HEK293T (cell line): ENCODE data around the gene ANTXR2.
A peak's percentile ranks its signal among the peaks of the same experiment; 100 is the strongest.

Source experiments
- CTCF ChIA-PET: fragments of 350-600 bp; formaldehyde crosslinking; extraction: SDS; loops from one replicate; lab custom pipeline; 2021; ENCODE audit warnings: antibody characterized with exemption, inconsistent platforms; lab: Yijun Ruan, JAX
- POLR2A ChIA-PET: fragments of 350-600 bp; formaldehyde crosslinking; extraction: SDS; loops from one replicate; lab custom pipeline; 2020; ENCODE audit warnings: antibody characterized with exemption, inconsistent platforms; lab: Yijun Ruan, JAX
- DNase-seq: peaks from one replicate; pipeline ENCODE4 v3.0.0; 2012; ENCODE audit warnings: mixed read lengths; ENCODE audit errors: extremely low spot score
- ARNT ChIP-seq: fragments of 450-650 bp; IDR thresholded peaks from 2 replicates; pipeline ENCODE4 v1.6.1; 2017; ENCODE audit warnings: mild to moderate bottlenecking
- BHLHE40 ChIP-seq: fragments of 450-650 bp; IDR thresholded peaks from 2 replicates; pipeline ENCODE4 v1.6.1; 2016; ENCODE audit warnings: mild to moderate bottlenecking, moderate library complexity, borderline replicate concordance
- CTBP1 ChIP-seq: fragments of 450-650 bp; IDR thresholded peaks from 2 replicates; pipeline ENCODE4 v1.6.1; 2016; ENCODE audit warnings: borderline replicate concordance
- ELF4 ChIP-seq: fragments of 450-650 bp; IDR thresholded peaks from 2 replicates; pipeline ENCODE4 v1.6.1; 2017; ENCODE audit warnings: antibody characterized with exemption
- FOXA1 ChIP-seq: fragments of 450-650 bp; IDR thresholded peaks from 2 replicates; pipeline ENCODE4 v1.6.1; 2016; ENCODE audit warnings: mild to moderate bottlenecking
- FOXK2 ChIP-seq: fragments of 450-650 bp; IDR thresholded peaks from 2 replicates; pipeline ENCODE4 v1.6.1; 2016; ENCODE audit warnings: mild to moderate bottlenecking
- FOXM1 ChIP-seq: fragments of 450-650 bp; IDR thresholded peaks from 2 replicates; pipeline ENCODE4 v1.6.1; 2017; ENCODE audit warnings: mild to moderate bottlenecking, borderline replicate concordance
- HDGF ChIP-seq: fragments of 450-650 bp; IDR thresholded peaks from 2 replicates; pipeline ENCODE4 v1.6.1; 2017; ENCODE audit warnings: antibody characterized with exemption, borderline replicate concordance
- L3MBTL2 ChIP-seq: fragments of 450-650 bp; conservative IDR thresholded peaks from 2 replicates; pipeline ENCODE4 v1.6.1; 2016; ENCODE audit warnings: mild to moderate bottlenecking
- LEF1 ChIP-seq: fragments of 450-650 bp; IDR thresholded peaks from 2 replicates; pipeline ENCODE4 v1.6.1; 2017; ENCODE audit warnings: mild to moderate bottlenecking, borderline replicate concordance
- NFRKB ChIP-seq: fragments of 450-650 bp; IDR thresholded peaks from 2 replicates; pipeline ENCODE4 v1.6.1; 2016; ENCODE audit warnings: mild to moderate bottlenecking, moderate library complexity
- PKNOX1 ChIP-seq: fragments of 450-650 bp; IDR thresholded peaks from 2 replicates; pipeline ENCODE4 v1.6.1; 2016
- SP1 ChIP-seq: fragments of 450-650 bp; IDR thresholded peaks from 2 replicates; pipeline ENCODE4 v1.6.1; 2017
- SUZ12 ChIP-seq: fragments of 450-650 bp; IDR thresholded peaks from 2 replicates; pipeline ENCODE4 v1.6.1; 2016; ENCODE audit warnings: mild to moderate bottlenecking
- TARDBP ChIP-seq: fragments of 450-650 bp; IDR thresholded peaks from 2 replicates; pipeline ENCODE4 v1.6.1; 2016
- ZNF384 ChIP-seq: fragments of 450-650 bp; IDR thresholded peaks from 2 replicates; pipeline ENCODE4 v1.6.1; 2016

The ANTXR2 gene

DNA sequence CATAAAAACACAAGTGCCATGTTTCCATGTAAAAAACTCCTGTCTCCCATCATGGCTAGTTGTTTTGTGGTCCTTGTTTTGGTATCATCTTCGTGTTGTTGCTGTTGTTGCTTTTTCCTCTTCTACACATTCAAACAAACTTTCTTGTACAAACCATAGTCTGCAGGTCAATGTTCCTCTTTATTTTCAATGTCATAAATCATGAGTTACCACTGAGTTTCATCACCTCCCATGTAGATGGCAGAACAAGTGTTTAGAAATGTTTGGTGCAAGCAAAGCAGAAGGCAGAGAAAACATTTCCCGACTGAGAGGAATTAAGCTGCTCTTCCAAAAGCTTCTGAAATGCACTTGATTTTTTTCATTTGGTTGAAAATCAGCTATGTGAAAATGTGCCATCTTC, 166.0 kb downstream of the ANTXR2 start:
- no peak for TF ChIP-seq FOXK2
- 0 out of 2 replicates have a peak, but pooled peaks have one; percentile 3 for TF ChIP-seq PKNOX1
- DNase-seq: no peak
- CTCF ChIA-PET: no interaction called here
- POLR2A ChIA-PET: no interaction called here

- CTCF ChIA-PET: no interaction called here
- TF ChIP-seq BHLHE40 (no peak), SUZ12 (no peak), HDGF (no peak), LEF1 (no peak)
- POLR2A ChIA-PET: no interaction called here
- no peak for DNase-seq
These were observed 166.7 kb downstream of the ANTXR2 start for GRCh38 chr4:79906303-79906702.

GRCh38 chr4:79905212-79905611, 167.8 kb downstream of the ANTXR2 start:
- DNase-seq: no peak
- ChIA-PET POLR2A (no interaction called here), CTCF (no interaction called here)
- TF ChIP-seq ARNT (no peak), HDGF (no peak), CTBP1 (no peak), ELF4 (no peak), TARDBP (no peak), L3MBTL2 (no peak), NFRKB (no peak), LEF1 (no peak), BHLHE40 (no peak), PKNOX1 (no peak), SUZ12 (no peak), SP1 (no peak), FOXM1 (no peak), FOXA1 (no peak), ZNF384 (no peak), FOXK2 (no peak)

DNA sequence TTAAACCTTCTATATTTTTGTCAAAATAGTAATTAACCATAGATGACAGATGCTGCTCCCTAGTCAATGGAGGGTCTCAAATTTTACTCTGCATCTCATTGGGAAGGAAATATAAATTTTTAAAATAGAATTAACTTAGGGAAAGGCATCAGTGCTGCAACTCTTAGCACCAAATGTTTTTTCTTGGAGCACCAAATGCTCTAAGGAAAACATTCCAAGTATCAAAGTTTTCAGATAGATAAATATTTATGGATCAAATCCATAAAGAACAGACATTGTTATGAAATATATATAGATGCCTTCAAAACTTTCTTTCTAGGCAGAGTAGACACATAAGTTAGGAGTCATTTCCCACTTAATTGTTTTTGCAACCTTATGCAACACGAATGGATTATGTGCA, 168.7 kb downstream of the ANTXR2 start:
- ChIA-PET POLR2A (no interaction called here), CTCF (no interaction called here)
- DNase-seq: no peak
- no peak for TF ChIP-seq BHLHE40
- TF ChIP-seq TARDBP: no peak
- no peak for TF ChIP-seq SP1
- no peak for TF ChIP-seq NFRKB
- no peak for TF ChIP-seq FOXK2
- no peak for TF ChIP-seq PKNOX1
- TF ChIP-seq FOXM1: no peak
- TF ChIP-seq CTBP1: no peak
- TF ChIP-seq SUZ12: no peak
- TF ChIP-seq L3MBTL2: no peak
- no peak for TF ChIP-seq ELF4
- no peak for TF ChIP-seq ARNT
- TF ChIP-seq FOXA1: no peak

- DNase-seq: no peak
- TF ChIP-seq ELF4 (no peak), PKNOX1 (no peak), LEF1 (no peak), HDGF (no peak), ARNT (no peak), SUZ12 (no peak)
- ChIA-PET CTCF (no interaction called here), POLR2A (no interaction called here)
These were observed 172.8 kb downstream of the ANTXR2 start for GRCh38 chr4:79900182-79900581.

DNA sequence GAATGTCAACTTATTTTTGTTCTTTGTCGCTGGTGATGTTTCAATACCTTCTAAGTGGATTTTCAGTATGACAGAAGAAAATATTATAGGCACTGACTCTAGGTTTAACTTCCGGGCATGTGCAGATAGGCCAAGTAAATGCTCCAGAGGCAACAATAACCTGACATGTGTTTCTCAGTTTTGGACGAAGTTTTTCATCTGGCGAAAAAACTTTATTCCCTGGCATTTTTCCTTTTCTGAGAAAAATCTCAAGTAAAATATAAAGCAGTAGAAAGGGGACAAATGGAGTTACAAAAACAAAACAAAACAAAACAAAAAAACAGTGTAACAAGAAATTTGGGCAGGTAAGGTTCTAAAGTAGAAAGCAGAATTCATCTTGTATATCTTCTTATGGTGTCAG, 173.5 kb downstream of the ANTXR2 start:
- ChIA-PET CTCF (no interaction called here), POLR2A (no interaction called here)
- no peak for DNase-seq
- no peak for TF ChIP-seq FOXA1
- TF ChIP-seq L3MBTL2: no peak
- TF ChIP-seq HDGF: no peak
- no peak for TF ChIP-seq ELF4
- TF ChIP-seq ARNT: no peak
- TF ChIP-seq BHLHE40: no peak
- TF ChIP-seq ZNF384: no peak
- TF ChIP-seq FOXK2: no peak
- TF ChIP-seq TARDBP: no peak
- TF ChIP-seq FOXM1: no peak
- no peak for TF ChIP-seq NFRKB
- no peak for TF ChIP-seq LEF1
- TF ChIP-seq SUZ12: no peak
- no peak for TF ChIP-seq SP1
- TF ChIP-seq CTBP1: no peak
- no peak for TF ChIP-seq PKNOX1
